GM12873 (cell line): ENCODE data around the gene PIP5K1B.

Experiments used
- CTCF ChIP-seq: IDR thresholded peaks from 2 replicates; pipeline ENCODE4 v1.5.1; 2012; ENCODE audit warnings: low read depth, mild to moderate bottlenecking, moderate library complexity, low read length, control low read depth; ENCODE audit not compliant: insufficient read depth; ENCODE audit errors: missing control alignments

The PIP5K1B gene

GRCh38 chr9:68873179-68873578, 168.1 kb downstream of the PIP5K1B start:
- no peak for TF ChIP-seq CTCF

- TF ChIP-seq CTCF: no peak
These were observed 171.2 kb downstream of the PIP5K1B start for GRCh38 chr9:68876273-68876672.

GRCh38 chr9:68876681-68877080, 171.6 kb downstream of the PIP5K1B start:
- TF ChIP-seq CTCF: no peak

GRCh38 chr9:68877219-68877618, 172.2 kb downstream of the PIP5K1B start:
- TF ChIP-seq CTCF: no peak

- TF ChIP-seq CTCF: no peak
These were observed 173.4 kb downstream of the PIP5K1B start for GRCh38 chr9:68878450-68878849.

- no peak for TF ChIP-seq CTCF
These were observed 178.2 kb downstream of the PIP5K1B start for GRCh38 chr9:68883224-68883623.

GRCh38 chr9:68887232-68887631, 182.2 kb downstream of the PIP5K1B start:
- TF ChIP-seq CTCF: no peak

GRCh38 chr9:68894502-68894901, 189.5 kb downstream of the PIP5K1B start:
- TF ChIP-seq CTCF: no peak
